OCI-LY7 (cell line): ENCODE results near the gene MIER2. TPM values are rescaled to one million over a fixed set of nuclear protein-coding genes. Genes with fewer than 3 reads are reported as not detected.

Experiments used
- BruUV-seq: library from RNA; stranded (reverse); fragments of 400-500 nt; replicated peaks from 2 replicates; lab custom pipeline; 2021; lab: Mats Ljungman, UMichigan
- CTCF ChIA-PET: fragments of 300-600 bp; sonication (Branson Sonifier 250); formaldehyde crosslinking; loops from one replicate; lab custom pipeline; 2022; ENCODE audit warnings: antibody characterized with exemption; ENCODE audit not compliant: unreplicated experiment; lab: Charles Lee
- POLR2A ChIA-PET: fragments of 300-600 bp; sonication (Branson Sonifier 250); formaldehyde crosslinking; loops from one replicate; lab custom pipeline; 2022; ENCODE audit warnings: antibody characterized with exemption; lab: Charles Lee
- DNase-seq: peaks from one replicate; pipeline ENCODE4 v3.0.0-alpha.2; 2015; ENCODE audit warnings: low spot score
- H2AFZ ChIP-seq: fragments of 200-600 bp; sonication (generic), shearing (Covaris generic); 2 replicates; pipeline ENCODE4 v1.6.1; 2014; ENCODE audit warnings: mild to moderate bottlenecking, antibody characterized with exemption, low read length, moderate library complexity
- H3K27ac ChIP-seq: fragments of 200-600 bp; sonication (generic); 2 replicates; pipeline ENCODE4 v1.5.1; 2014; ENCODE audit warnings: mixed run types, low read depth, mild to moderate bottlenecking, moderate library complexity, low read length, inconsistent platforms; ENCODE audit not compliant: poor library complexity, severe bottlenecking
- H3K36me3 ChIP-seq: fragments of 200-600 bp; sonication (generic); 2 replicates; pipeline ENCODE4 v1.6.1; 2014; ENCODE audit warnings: mild to moderate bottlenecking, antibody characterized with exemption, low read length, moderate library complexity, mixed read lengths; ENCODE audit not compliant: insufficient read depth
- H3K4me1 ChIP-seq: fragments of 200-600 bp; sonication (generic); 2 replicates; pipeline ENCODE4 v1.5.1; 2014; ENCODE audit warnings: mild to moderate bottlenecking, low read length; ENCODE audit not compliant: insufficient read depth, poor library complexity, severe bottlenecking
- H3K4me2 ChIP-seq: fragments of 200-600 bp; sonication (generic); 2 replicates; pipeline ENCODE4 v1.6.1; 2014; ENCODE audit warnings: mild to moderate bottlenecking, low read length
- H3K4me3 ChIP-seq: fragments of 200-600 bp; sonication (generic); 2 replicates; pipeline ENCODE4 v1.5.1; 2014; ENCODE audit warnings: mild to moderate bottlenecking, low read depth, low read length; ENCODE audit not compliant: poor library complexity, severe bottlenecking
- H3K79me2 ChIP-seq: fragments of 200-600 bp; sonication (generic); 2 replicates; pipeline ENCODE4 v1.6.1; 2016; ENCODE audit warnings: low read depth, mild to moderate bottlenecking, low read length, moderate library complexity, mixed read lengths; ENCODE audit not compliant: insufficient read depth
- H3K9me2 ChIP-seq: fragments of 200-600 bp; sonication (generic); 2 replicates; pipeline ENCODE4 v1.6.1; 2016; ENCODE audit warnings: mild to moderate bottlenecking, low read length, mixed read lengths; ENCODE audit not compliant: insufficient read depth
- H3K9me3 ChIP-seq: fragments of 200-600 bp; sonication (generic); 2 replicates; pipeline ENCODE4 v1.6.1; 2014; ENCODE audit warnings: mild to moderate bottlenecking, mixed run types, low read length, mixed read lengths
- H4K20me1 ChIP-seq: fragments of 200-600 bp; sonication (generic); 2 replicates; pipeline ENCODE4 v1.6.1; 2014; ENCODE audit warnings: mild to moderate bottlenecking, antibody characterized with exemption, low read length, moderate library complexity, mixed read lengths; ENCODE audit not compliant: insufficient read depth
- CTCF ChIP-seq: fragments of 200-600 bp; sonication (generic); conservative IDR thresholded peaks from 2 replicates; pipeline ENCODE4 v1.5.1; 2014; ENCODE audit warnings: mild to moderate bottlenecking, antibody characterized with exemption, low read length, moderate library complexity, mixed read lengths
- EZH2phosphoT487 ChIP-seq: fragments of 200-600 bp; sonication (generic); IDR thresholded peaks from 2 replicates; pipeline ENCODE4 v1.6.1; 2018; ENCODE audit warnings: low read depth, borderline replicate concordance, mild to moderate bottlenecking, mixed run types, antibody characterized with exemption, low read length, moderate library complexity, mixed read lengths
- intact Hi-C: fragments of 100-400 bp; cut with micrococcal nuclease; formaldehyde crosslinking; loops from one replicate; pipeline ENCODE4 v1.10.0; 2022; ENCODE audit not compliant: unreplicated experiment
- total RNA-seq, 2 experiments: library from RNA; depleted of rRNA in 1 of 2; stranded (reverse); fragments of >200 nt in 1 of 2; shearing (Covaris generic) in 1 of 2; gene quantifications; 2 replicates each; pipeline ENCODE4 v1.2.3, GENCODE V29; 2014 to 2022

Gene MIER2
- total RNA-seq, 2 experiments from 2014 or later = 29.1 to 30.2 TPM

- H2AFZ ChIP-seq = no peak overlapping the region
- intact Hi-C loops = no loop called here
- H3K9me2 ChIP-seq = no peaks in the 10 kb centered on the region
- peaks cover 10% of the 10 kb centered on the region for H3K9me3 ChIP-seq
- H3K4me2 ChIP-seq = no peak overlapping the region
- TF ChIP-seq EZH2phosphoT487 = no peak
- TF ChIP-seq CTCF = no peak
- no peaks in the 10 kb centered on the region for H4K20me1 ChIP-seq
- no peak for DNase-seq
- CTCF ChIA-PET = no interaction called here
- H3K4me1 ChIP-seq = no peaks in the 10 kb centered on the region
- TSS peak; percentile 41 for BruUV-seq
- no peaks in the 10 kb centered on the region for H3K79me2 ChIP-seq
- H3K4me3 ChIP-seq = no peak overlapping the region
- no peak overlapping the region for H3K27ac ChIP-seq
- H3K36me3 ChIP-seq = peaks cover 95% of the 10 kb centered on the region
- POLR2A ChIA-PET = no interaction called here
These were observed 22.0 kb downstream of the MIER2 start for GRCh38 chr19:322616-323015.

GRCh38 chr19:318509-318774 lies 26.2 kb downstream of the MIER2 start:
- Histone ChIP-seq H4K20me1 (no peaks in the 10 kb centered on the region), H3K9me3 (peaks cover 8% of the 10 kb centered on the region; the same call in 1 of the 2 replicates), H3K4me2 (no peak overlapping the region), H3K36me3 (peaks cover 87% of the 10 kb centered on the region), H3K9me2 (no peaks in the 10 kb centered on the region), H2AFZ (no peak overlapping the region), H3K27ac (no peak overlapping the region), H3K4me3 (no peak overlapping the region), H3K79me2 (no peaks in the 10 kb centered on the region), H3K4me1 (no peaks in the 10 kb centered on the region)
- CTCF ChIA-PET = no interaction called here
- intact Hi-C loops = no loop called here
- no TSS peak for BruUV-seq
- POLR2A ChIA-PET = no interaction called here
- no peak for DNase-seq
- TF ChIP-seq EZH2phosphoT487 (no peak), CTCF (no peak)

GRCh38 chr19:317710-318508 lies 26.7 kb downstream of the MIER2 start:
- DNase-seq = no peak
- H3K4me1 ChIP-seq = no peaks in the 10 kb centered on the region
- no peaks in the 10 kb centered on the region for H4K20me1 ChIP-seq
- ChIA-PET POLR2A (no interaction called here), CTCF (no interaction called here)
- no peak overlapping the region for H3K27ac ChIP-seq
- H3K4me3 ChIP-seq = no peak overlapping the region
- H3K9me2 ChIP-seq = no peaks in the 10 kb centered on the region
- H3K36me3 ChIP-seq = peaks cover 84% of the 10 kb centered on the region
- no peak overlapping the region for H3K4me2 ChIP-seq
- H3K9me3 ChIP-seq = peaks cover 8% of the 10 kb centered on the region; the same call in 1 of the 2 replicates
- no peak for TF ChIP-seq CTCF
- no peak for TF ChIP-seq EZH2phosphoT487
- intact Hi-C loops = no loop called here
- H3K79me2 ChIP-seq = no peaks in the 10 kb centered on the region
- H2AFZ ChIP-seq = no peak overlapping the region
- no TSS peak for BruUV-seq
